ENCODE results near the gene RBFOX1. TPM values are rescaled to one million over a fixed set of nuclear protein-coding genes. Genes with fewer than 3 reads are reported as not detected.

RBFOX1 gene
- total RNA-seq, 2 donors from 2014 or later = 9.2 to 11.2 TPM

DNA sequence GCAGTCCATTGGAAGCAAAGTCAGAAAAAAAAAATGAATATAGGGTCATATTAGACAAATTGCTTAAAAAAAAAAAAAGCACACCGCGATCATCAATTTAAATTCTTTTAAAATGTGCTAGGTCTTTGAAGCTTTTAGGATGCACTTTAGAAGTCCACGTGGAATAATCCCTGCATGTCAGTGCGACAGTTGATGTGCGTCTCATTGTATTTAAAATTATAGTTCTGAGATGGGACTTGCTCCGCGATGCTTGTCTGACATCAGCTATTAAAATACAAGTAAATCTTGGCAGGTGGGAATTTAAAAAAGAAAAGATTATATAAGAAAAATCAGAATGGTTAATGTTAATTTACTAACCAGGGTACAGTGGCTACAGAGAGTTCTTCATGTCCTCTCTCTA is 105.2 kb downstream of the RBFOX1 start:
- ATAC-seq = no peak
- no peak for DNase-seq
- intact Hi-C loops (cut with DNase I, micrococcal nuclease) = no loop called here

DNA sequence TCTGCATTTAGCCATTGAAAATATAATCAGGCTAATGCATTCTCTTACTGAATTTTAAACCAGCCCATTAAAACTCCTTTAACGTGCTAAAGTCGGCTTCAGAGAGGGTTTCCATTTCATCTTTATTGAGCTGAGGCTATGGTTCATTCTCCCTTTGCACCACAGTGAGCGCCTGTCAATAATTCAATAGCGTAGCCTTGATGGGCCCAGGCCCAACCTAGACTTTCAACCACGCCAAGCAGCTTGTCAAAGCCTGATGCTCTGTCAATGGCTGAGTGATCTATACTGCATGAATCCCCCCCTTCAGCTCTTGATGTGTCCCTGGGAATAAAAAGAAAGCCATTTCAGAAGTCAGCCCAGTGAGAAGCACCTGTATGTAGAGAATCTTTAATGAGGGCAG is 106.0 kb downstream of the RBFOX1 start:
- no peak for DNase-seq
- ATAC-seq = no peak
- intact Hi-C loops (cut with DNase I, micrococcal nuclease) = no loop called here

DNA sequence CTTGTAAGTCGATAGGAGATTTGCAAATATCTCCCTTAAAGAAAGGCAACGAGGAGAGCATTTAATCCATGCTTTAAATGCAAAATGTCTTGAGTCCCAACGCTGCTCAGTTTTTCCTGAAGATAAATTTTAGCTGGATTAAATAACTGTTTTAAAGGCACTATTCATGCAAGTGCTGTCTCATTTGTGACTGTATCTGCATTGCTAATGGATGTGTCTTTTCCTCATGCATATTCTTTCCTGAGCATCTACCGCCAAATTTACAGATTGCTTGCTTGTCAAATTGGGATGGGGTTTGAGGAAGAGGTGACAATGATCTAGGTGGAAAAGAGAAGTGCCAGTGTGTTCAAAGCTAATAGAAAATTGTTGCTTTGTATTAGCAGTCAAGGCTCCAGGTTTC is 106.9 kb downstream of the RBFOX1 start:
- DNase-seq (no peak), ATAC-seq (no peak)
- intact Hi-C loops (cut with DNase I, micrococcal nuclease) = no loop called here

DNA sequence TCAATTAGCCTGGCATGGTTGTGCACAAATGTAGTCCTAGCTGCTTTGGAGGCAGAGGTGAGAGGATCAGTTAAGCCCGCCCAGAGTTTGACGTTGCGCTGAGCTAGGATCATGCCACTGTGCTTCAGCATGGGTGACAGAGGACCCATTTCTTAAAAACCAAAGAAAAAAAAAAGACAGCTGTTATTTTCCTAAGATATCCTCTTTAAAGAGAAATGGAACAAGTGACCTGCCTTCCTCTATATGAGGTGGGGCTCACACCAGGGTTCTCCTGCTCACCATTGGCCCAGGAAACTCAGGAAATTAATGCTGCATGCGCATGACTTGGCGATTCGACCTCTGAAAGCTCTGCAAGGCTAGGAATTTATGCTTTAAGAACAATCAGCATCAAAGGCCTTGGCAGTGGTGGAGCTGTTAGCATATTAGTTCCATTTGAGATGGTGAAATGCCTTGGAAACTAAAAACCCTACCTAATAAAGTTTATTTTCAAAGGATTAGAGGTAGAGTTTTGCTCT is 108.3 kb downstream of the RBFOX1 start:
- ATAC-seq (no peak), DNase-seq (no peak)
- intact Hi-C loops (cut with DNase I, micrococcal nuclease) = no loop called here

DNA sequence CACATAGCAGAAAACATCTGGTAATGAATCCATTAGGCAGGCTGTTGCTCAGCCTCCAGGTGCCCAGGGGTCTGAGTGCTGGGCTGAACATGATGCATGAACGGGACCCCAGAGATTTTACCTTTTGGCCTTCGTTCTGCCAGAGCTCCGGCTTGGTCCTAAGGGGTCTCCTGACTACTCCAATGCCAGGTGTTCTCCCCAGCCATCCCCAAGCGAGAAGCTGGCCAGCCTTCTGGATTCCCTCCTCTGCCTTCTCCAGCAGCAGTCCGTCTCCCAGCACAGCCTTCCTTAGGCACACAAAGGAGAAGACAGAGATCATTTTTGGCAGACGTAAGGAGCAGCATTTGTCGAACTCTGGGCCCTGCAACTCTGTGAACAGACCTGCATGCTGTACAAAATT is 109.4 kb downstream of the RBFOX1 start:
- DNase-seq = no peak
- intact Hi-C loops (cut with DNase I, micrococcal nuclease) = no loop called here
- no peak for ATAC-seq

DNA sequence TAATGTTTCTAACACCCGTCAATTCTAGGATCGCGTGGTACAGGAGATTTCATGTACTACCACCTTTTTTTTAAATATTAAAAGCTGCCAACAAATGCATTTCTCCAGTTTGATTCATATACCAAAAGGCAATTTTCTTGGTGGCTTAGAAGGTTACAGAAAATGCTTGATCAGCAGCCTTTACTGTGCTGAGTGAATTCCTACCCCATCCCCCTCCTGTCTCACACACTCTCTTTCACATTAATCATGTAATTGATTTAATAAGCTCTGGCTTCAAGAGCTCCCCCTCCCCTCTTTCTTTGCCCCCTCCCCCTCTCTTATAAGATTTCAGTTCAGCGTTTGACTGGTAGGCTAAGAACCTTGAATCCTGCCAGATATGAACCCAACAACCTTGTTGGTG is 110.5 kb downstream of the RBFOX1 start:
- DNase-seq (no peak), ATAC-seq (no peak)
- intact Hi-C loops (cut with DNase I, micrococcal nuclease) = no loop called here

DNA sequence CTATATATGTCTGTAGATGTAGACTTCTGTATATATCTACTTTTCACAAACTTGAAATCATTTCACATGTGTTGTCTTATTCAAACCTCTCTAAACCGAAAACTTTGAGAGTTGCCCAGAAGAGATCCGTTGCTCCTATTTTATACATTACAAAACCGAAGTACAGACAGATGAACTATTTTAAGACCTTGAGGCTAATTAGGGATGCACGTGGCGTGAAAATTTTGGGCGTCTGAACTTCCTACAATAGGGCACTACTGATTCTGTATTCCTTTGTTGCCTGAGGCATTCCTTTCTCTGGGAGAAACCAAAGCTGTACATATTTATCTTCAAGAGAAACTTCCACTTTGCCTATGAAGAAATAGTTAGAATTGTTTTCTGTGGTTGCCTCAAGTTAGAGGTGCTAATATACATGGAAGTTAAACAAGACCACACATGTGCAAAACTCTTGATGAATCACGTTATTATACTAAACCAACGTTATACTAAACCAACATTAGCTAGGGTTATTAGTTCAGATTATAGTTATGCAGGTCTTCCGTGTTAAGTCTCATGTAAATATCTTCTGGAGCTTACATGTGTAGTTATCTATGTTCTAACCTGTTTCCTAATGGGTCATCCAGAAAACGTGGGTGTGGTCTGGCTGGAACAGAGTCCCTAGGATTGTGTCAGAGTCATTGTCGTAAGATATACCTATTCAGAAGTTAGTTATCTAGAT is 111.2 kb downstream of the RBFOX1 start:
- no peak for ATAC-seq
- intact Hi-C loops (cut with DNase I, micrococcal nuclease) = no loop called here

DNA sequence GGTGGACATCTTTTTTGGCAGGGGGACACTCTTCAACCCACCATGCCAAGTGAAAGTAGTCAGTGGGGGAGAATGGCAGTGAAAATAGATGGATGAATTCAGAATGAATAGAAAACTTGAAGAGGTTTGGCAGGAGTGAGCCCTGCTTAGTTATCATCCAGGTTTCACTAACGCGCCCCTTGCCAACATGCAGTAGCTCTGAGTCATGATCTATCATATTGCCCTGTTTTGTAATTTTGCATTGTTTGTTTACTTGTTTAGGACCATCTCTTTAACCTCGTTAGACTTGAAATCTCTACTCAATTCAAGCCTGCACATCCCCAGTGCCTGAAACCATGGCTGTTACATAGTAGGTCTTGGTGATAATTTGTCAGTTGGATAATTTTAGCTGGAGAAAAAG is 116.7 kb downstream of the RBFOX1 start:
- intact Hi-C loops (cut with DNase I, micrococcal nuclease) = no loop called here
- no peak for ATAC-seq

More for the DNA sequence above, 111.2 kb downstream of the RBFOX1 start:
- DNase-seq = no peak

DNA sequence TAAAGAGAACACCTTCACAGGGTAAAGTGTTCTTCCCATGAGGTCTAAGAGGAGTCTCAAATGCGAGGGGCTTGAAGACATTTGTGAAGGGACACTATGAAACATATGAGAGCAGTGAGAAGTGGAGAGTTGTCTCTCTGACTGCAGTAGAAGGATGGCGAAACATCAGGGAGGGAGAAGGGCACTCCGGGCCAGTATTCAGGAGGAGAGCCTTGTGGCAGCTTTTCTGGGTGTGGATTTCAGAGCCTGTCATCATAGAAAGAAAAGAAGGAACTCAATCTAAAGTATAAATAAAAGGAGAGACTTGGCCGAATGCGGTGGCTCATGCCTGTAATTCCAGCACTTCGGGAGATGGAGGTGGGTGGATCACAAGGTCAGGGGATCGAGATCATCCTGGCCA is 117.2 kb downstream of the RBFOX1 start:
- DNase-seq (no peak), ATAC-seq (no peak)
- intact Hi-C loops (cut with DNase I, micrococcal nuclease) = no loop called here

More for the DNA sequence above, 116.7 kb downstream of the RBFOX1 start:
- no peak for DNase-seq

DNA sequence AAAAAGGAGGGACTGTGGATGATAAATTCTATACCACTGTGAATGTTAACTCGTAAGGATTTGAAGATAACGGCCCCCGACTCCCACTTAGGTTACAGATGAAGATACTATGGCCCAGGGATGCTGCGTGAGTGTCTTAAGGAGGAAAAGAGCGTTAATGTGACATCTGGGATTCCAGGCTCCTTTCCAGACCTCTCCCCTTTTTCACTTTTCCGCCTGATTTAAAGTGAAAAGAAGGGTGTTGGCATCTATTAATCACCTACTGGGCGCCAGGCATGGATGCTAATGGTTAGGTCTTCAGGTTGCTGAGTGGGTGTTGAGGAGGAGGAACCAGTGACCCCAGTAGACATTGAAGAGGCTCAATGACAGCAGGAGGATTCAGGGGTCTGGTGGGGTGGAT is 117.8 kb downstream of the RBFOX1 start:
- ATAC-seq (no peak), DNase-seq (no peak)
- intact Hi-C loops (cut with DNase I, micrococcal nuclease) = no loop called here

DNA sequence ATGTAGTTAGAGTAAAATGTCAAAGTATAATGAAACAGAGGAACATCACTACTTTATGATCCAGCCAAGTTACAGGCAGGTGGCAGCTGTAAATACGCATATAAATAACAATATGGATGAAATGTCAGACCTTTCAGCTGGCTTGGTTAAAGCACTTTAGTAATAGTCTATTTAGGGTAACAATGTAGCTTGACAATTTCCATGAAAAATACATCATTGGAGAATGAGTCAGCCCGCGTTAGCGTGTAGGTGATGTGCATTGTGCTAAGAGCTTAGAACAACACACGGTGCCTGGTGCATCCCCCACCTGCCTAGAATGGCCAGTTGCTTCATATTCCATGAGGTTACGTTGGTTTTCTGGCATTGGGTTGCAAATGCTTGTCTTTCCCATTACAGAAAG is 119.4 kb downstream of the RBFOX1 start:
- intact Hi-C loops (cut with DNase I, micrococcal nuclease) = no loop called here
- no peak for DNase-seq
- ATAC-seq = no peak

DNA sequence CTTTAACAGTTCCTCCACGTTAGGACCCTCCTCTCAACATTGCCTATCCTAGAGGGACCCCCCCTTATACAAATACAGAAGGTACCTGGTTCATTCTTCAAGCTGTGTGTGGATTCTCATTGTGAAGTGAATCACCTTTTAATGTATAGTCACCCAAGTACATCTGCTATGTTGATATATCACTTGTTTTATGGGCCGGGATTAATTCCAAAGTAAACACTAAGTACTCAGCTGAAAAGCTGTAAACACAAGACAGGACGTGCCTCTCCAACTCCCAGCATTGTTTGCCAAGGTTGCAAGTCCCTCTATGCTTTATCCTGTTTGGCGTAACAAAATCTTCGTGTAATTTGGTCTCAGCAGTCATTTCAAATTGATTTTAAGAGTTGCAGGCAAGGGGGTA is 123.6 kb downstream of the RBFOX1 start:
- ATAC-seq (peak; percentile 26), DNase-seq (no peak)
- intact Hi-C loops (cut with DNase I, micrococcal nuclease) = no loop called here

DNA sequence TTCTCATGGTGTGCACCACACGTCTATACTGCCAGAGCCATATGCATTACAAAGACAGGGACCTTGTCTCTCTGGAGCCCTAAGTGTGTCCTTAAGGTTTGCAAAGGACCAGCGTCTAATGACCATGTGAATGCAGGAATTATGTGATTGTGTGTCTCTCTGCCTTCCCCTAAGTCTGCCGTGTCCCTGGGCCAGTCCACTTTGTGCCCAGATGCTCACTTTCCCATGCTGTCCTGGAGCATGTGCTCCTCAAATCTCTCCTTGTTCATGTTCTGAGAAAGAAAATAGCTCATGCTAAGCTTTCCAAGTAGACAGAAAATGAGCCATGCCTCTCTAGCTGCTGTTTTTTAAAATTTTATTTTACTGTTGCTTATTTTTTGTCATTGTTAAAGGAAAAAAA is 125.5 kb downstream of the RBFOX1 start:
- no peak for ATAC-seq
- DNase-seq = no peak
- intact Hi-C loops (cut with DNase I, micrococcal nuclease) = no loop called here

DNA sequence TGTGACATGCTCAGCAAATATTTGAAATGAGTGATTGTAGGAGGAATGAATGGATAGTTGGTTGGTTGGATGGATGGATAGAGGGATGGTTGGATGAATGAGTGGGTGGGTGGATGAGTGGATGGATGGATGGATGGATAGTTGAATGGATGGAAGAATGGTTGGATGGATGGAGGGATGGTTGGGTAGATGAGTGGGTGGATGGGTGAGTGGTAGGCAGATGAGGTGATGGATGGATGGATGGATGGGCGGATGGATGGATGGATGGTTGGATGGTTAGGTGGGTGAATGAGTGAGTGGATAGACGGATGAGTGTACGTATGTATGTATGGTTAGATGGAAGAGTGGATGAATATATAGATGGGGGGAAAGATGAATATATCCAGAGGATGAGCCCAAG is 137.7 kb downstream of the RBFOX1 start:
- DNase-seq (no peak), ATAC-seq (no peak)
- intact Hi-C loops (cut with DNase I, micrococcal nuclease) = no loop called here

DNA sequence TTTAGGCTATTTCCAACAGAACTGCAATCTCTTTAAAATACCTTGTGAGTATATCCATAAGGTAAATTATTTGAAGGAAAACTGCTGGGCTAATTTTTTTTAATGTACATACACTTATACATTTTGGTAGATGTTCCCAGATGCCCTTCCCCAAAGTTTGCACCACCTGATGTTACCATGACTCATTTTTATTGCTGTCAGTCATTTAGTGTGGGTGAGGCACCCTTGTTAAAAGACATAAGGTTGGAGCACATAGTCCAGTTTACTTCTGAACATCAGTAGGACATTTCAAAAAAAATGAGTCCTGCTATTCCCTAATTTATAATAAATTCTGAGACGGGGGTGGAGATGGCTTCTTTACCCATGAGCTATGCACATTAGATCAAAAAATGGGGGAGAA is 138.6 kb downstream of the RBFOX1 start:
- DNase-seq = no peak
- ATAC-seq = no peak
- intact Hi-C loops (cut with DNase I, micrococcal nuclease) = no loop called here

DNA sequence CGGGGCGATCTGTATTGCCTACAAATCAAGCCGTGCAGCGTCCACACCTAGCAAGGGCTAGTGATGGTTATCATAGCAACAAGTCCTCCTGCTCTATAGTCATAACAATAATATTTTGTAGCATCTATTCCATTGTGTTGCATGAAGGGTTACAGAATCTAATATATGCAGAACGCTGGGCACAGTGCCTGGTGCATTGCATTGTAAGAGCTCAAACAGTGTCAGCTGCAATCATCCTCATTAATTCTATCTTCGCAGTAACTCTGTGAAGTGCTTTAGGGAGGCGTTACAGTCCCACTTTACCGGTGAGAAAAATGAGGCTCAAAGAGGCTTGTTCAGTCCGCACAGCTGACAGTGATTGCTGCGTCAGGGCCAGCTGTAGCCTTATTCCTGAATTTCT is 149.4 kb downstream of the RBFOX1 start:
- ATAC-seq = no peak
- no peak for DNase-seq
- intact Hi-C loops (cut with DNase I, micrococcal nuclease) = no loop called here

DNA sequence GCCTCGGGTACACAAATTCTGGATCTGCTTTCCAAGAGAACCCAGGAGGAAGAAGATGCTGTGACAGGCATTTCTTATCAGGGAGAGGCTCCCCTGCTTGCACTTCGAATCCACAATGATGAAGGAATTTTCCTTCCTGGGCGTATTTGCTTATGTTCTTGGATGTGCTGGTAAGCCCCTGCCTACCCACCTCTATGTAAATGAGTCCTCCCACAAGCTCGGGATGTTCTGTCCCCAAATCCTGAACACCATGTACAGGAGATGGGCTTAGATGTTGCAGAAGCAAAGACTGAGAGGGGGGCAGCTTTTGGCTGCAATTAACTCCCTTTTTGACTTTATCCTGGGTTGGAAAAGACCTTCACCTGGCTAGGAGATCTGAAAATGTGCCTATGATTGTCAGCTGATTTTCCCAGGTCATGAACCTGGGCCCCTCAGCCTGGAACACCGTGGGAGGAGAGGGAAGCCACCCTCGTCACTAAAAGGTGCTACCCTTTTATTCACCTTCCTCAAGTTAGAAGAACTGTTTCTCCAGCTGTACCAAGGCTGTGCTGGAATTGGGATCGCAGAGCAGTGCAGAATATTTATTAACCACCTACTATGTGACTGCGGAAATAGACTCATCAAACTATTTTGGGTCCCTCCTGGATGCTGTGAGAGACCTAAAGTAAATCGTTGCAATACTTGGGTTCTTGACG is 150.1 kb downstream of the RBFOX1 start:
- ATAC-seq (no peak), DNase-seq (no peak)
- intact Hi-C loops (cut with DNase I, micrococcal nuclease) = no loop called here

DNA sequence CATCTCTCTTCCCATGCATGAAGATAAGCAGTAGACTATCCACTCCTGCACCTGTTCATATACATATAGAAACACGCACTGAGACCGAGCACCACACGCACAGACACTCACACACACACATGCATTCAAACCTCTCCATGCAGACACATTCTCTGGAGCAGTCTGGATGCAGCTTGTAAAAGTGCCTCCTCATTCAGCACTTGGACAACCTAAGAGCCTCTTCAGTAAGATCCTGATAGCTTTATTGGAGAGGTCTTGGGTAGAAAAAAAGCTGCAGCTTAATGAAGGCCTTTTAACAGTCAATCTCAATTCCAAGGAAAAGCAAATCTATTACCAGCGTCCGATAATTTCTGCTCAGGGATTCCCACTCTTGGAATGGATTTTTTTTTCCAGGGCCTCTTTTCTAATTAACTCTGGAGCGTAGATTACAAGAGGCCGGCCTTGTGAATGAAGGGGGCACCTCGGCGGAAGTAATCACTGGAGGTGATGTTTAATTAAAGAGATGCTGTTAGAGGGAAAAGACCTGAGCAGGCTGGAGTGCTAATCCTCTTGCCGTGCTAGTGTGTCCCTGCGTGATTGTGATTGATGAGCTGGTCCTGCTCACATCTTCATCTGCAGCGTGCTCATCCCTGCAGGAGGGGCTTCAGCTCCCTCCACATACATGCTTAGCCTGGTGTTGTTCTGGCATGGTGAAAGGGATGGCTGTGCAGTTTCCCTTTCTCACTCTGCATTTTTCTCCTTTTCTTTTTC is 155.1 kb downstream of the RBFOX1 start:
- DNase-seq (no peak), ATAC-seq (no peak)
- intact Hi-C loops (cut with DNase I, micrococcal nuclease) = no loop called here

DNA sequence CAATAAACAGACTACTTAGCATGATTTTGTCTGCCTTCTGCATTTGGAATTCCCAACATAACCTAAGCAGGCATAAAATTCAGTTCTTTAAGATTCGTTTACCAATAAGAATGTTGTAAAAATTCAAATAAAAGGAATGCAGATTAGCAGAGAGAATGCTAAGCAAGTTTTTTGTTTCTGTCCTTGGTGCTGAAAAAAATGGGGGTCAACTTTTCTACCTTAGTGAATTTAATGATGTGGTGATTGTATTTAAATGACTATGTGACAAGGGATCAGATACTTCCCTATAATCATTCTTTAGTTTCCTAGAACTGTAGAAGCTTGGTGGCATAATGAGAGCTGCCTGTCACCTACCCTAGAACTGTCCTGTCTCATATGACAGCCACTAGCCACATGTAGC is 159.5 kb downstream of the RBFOX1 start:
- no peak for DNase-seq
- intact Hi-C loops (cut with DNase I, micrococcal nuclease) = no loop called here
- no peak for ATAC-seq

DNA sequence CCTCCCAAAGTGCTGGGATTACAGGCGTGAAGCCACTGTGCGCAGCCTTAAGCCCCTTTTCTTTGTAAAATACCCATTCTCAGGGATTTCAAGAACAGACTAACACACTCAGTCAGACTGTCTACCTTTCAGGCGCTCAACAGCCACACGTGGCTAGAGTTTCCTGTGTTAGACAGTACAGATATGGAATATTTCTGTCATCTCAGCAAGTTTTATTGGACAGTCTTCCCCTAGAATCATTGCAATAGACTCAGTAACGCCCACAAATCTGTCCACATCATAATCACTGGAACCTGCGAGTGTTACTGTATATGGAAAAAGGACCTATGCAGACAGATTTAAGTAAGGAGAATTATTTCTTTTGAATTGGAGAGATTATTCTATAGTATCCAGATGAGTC is 160.5 kb downstream of the RBFOX1 start:
- DNase-seq = no peak
- intact Hi-C loops (cut with DNase I, micrococcal nuclease) = no loop called here
- ATAC-seq = no peak
